Measurements from ENCODE around the gene CHD1L. TPM values are rescaled to one million over a fixed set of nuclear protein-coding genes. Genes with fewer than 3 reads are reported as not detected.

The CHD1L gene
- total and polyA plus RNA-seq, 2 of the 4 experiments (the other 2 are of a cell fraction) = 31.2 to 47.5 TPM

GRCh38 chr1:147270721-147271120, 28.2 kb downstream of the CHD1L start:
- H3K36me3 ChIP-seq (ENCODE audit: control insufficient read depth, insufficient read depth, low read length) = peaks cover 19% of the 10 kb centered on the region

More at GRCh38 chr1:147270721-147271120, 28.2 kb downstream of the CHD1L start:
- no TSS peak for BruUV-seq (replicated peaks)
- Histone ChIP-seq H3K4me2 (ENCODE audit: low read depth, low read length) (no peak overlapping the region), H3K4me3 (ENCODE audit: insufficient read depth, low read depth, low read length) (no peak overlapping the region), H4K91ac (ENCODE audit: insufficient read depth, low read depth, low read length) (no peak overlapping the region), H3K9me1 (ENCODE audit: insufficient read depth, low read length) (peaks cover 3% of the 10 kb centered on the region; the same call in 1 of the 2 replicates), H3K14ac (replicated peaks; ENCODE audit: low read depth, low read length) (no peak overlapping the region), H2AK5ac (ENCODE audit: low read depth, low read length) (no peak overlapping the region), H3K23ac (ENCODE audit: low read depth, low read length) (no peak overlapping the region; the same call in 1 of the 2 replicates), H2BK20ac (ENCODE audit: low read depth, low read length) (no peak overlapping the region), H4K5ac (ENCODE audit: low read depth, low read length) (no peak overlapping the region), H2BK5ac (ENCODE audit: low read depth, low read length, poor library complexity, severe bottlenecking) (no peak overlapping the region), H3K56ac (ENCODE audit: extremely low read depth, insufficient read depth, low read length) (no peak overlapping the region), H4K20me1 (ENCODE audit: insufficient read depth, low read length) (no peaks in the 10 kb centered on the region), H3K4ac (ENCODE audit: low read depth, low read length) (no peak overlapping the region), H4K8ac (ENCODE audit: low read depth in 2 of 2, low read length in 2 of 2) (no peak overlapping the region), H3K27ac (ENCODE audit: insufficient read depth, low read length) (no peak overlapping the region), H3K79me1 (ENCODE audit: low read depth in 1 of 2, low read length in 2 of 2) (peaks cover 0 to 2% of the 10 kb centered on the region in 2 experiments; a peak in 1 of 4 replicates), H2BK120ac (ENCODE audit: low read depth, low read length) (no peak overlapping the region), H3K9me3 (ENCODE audit: control insufficient read depth, insufficient read depth, low read length) (no peaks in the 10 kb centered on the region), H2BK15ac (ENCODE audit: low read depth, low read length) (no peak overlapping the region), H3K4me1 (ENCODE audit: control insufficient read depth, insufficient read depth, low read length) (peaks cover 6% of the 10 kb centered on the region), H3K27me3 (ENCODE audit: control insufficient read depth, insufficient read depth, low read length) (no peaks in the 10 kb centered on the region), H2AFZ (replicated peaks; ENCODE audit: low read length, poor library complexity) (no peak overlapping the region), H2AK9ac (replicated peaks; ENCODE audit: low read depth, low read length, poor library complexity) (no peak overlapping the region), H3K9ac (ENCODE audit: low read depth, low read length) (no peak overlapping the region), H3K18ac (ENCODE audit: low read depth, low read length) (no peak overlapping the region)
- dilution Hi-C loops (cut with HindIII; ENCODE audit: low sequenced_read_pairs, unreplicated experiment) = no loop called here
- ChIA-PET POLR2A (ENCODE audit: unreplicated experiment) (no interaction called here), CTCF (interaction anchor here (0.5 kb wide), 1 partner anchor 51 kb away, joined by 5 read pairs; no protein-coding TSS in a partner anchor)
- TF ChIP-seq FOS (IDR thresholded peaks at IDR 0.05; ENCODE audit: low read depth, low read length) (no peak), MAFK (IDR thresholded peaks at IDR 0.05; ENCODE audit: low read depth, low read length) (no peak), ELK1 (IDR thresholded peaks at IDR 0.05; ENCODE audit: borderline replicate concordance, low read depth, low read length) (no peak), RFX5 (IDR thresholded peaks at IDR 0.05; ENCODE audit: low read depth, low read length) (no peak)
- ATAC-seq (ENCODE audit: low read depth) (no peak), DNase-seq (no peak)
- in situ Hi-C loops (cut with MboI; ENCODE audit: low sequenced_read_pairs) = loop anchor here (10.0 kb wide), 1 partner anchor 364 kb away; no protein-coding TSS in a partner anchor
- no CpG with 5 or more reads among the region's 2 CpGs for WGBS, 2 experiments (ENCODE audit: extremely low coverage in 2 of 2, insufficient read length in 1 of 2)
- intact Hi-C loops (cut with micrococcal nuclease) = loop anchor here (5.0 kb wide), 1 partner anchor 357 kb away; no protein-coding TSS in a partner anchor

Measured in IMR-90 (cell line).